NCI-H2107 treated with DMSO at 0.1 percent for 48 hours (cell line): ENCODE measurements around the gene LDB2.

Source experiments
- DNase-seq: peaks from one replicate; lab custom pipeline; 2025; ENCODE audit not compliant: unreplicated experiment; lab: John Stamatoyannopoulos, UW

Gene LDB2

DNA sequence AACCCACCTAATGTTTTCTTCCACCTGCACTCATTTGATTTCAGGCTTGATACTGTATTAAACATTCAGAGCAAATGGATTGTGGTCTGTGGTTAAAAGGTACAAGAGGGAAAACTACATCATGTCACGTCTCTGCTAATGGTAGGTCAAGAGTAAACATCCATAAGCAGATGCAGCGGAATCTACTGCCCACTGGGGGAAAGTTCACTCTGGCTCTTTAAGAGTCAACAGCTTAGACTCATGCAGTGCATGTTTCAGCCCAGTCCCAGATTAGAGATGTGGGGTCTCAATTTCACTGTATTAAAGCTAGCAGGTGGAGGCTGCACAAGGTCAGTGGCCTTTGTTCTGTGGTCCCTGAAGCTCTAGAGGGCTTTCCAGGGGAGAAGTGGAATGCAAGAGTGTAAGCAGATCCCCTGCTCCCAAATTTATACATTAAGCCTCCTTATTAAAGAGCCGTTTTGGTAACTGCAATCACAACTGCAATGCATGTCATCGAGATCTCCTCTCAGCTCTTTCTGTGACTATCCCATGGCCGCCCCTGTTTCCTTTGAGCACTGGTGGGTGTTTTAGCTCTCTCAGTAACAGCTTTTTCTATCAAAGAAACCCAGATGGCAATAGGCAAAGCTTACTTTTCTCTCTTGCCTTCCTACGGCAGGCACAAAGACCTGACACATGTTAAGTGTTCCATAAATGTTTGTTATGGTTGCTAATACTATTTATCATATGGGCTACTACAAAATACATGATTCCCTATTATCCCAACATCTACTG lies 53.4 kb downstream of the LDB2 start:
- no peak for DNase-seq

DNA sequence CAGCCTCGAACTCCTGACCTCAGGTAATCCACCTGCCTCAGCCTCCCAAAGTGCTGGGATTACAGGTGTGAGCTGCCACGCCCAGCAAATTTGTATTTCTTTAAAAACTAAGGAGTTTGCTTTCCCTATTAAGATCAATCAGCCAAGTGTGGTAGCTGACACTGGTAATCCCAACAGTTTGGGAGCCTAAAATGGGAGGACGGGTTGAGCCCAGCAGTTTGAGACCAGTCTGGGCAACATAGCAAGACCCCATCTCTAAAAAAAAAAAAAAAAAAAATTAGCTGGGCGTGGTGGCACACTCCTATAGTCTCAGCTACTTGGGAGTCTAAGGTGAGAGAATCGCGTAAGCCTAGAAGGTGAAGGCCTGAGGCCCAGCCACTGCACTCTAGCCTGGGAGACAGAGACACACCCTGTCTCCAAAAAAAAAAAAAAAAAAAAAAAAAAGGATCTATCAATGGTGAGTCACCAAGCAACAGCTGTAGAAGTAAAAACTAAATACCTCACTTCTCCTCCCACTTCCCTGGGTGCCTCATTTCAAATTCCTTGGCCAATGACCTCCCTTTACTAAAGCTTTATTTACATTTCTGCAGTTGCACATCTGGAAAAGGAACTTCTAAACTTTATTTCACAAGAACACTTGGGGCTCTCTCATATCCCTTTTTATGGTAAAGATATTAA lies 54.5 kb downstream of the LDB2 start:
- DNase-seq, result no peak

DNA sequence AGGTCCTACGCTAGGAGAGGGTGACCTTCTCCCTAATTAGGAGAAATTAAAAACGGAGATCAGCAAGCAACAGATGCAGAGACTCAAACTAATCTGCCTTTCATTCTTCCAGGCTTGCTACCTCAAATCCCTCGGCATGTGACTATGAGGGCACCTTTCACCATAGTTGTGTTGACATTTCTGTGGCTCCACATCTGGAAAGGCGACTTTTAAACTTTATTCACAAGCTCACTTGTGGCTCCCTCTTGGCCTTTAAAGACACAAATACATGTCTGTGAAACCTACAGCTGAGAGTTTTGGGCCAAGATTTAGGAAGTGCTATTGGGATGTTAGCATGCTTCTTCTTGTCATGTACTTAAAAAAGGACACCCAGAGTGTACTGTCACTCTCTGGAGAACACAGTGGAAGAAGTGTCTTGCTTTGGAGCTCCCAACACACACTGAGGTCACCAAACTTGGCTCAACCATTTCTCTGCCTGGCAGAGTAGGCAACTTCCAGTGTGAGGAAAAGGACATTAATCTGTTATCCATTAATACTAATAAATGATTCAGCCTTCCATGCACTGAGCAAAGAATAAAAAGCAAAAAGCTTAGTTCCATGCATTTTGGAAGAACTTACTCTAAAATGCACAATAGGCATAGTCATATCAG lies 60.1 kb downstream of the LDB2 start:
- DNase-seq, result no peak

DNA sequence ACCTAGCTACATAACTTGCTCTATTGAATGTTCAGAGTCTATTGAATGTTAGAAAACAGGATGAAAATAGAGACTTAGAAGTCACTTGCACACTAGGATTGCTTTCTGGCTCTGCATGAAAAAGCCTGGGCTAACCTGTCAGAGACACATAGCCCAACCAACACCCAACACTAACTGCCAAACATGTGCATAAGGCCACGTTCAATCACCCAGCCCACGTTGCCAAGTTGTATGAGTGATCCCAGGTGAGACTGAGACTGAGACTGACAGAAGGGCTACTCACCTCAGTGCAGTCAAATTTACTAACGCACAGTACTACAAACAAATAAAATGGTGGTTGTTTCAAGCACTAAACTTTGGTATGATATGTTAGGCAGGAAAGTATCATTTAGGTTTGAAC lies 61.0 kb downstream of the LDB2 start:
- DNase-seq, result no peak

DNA sequence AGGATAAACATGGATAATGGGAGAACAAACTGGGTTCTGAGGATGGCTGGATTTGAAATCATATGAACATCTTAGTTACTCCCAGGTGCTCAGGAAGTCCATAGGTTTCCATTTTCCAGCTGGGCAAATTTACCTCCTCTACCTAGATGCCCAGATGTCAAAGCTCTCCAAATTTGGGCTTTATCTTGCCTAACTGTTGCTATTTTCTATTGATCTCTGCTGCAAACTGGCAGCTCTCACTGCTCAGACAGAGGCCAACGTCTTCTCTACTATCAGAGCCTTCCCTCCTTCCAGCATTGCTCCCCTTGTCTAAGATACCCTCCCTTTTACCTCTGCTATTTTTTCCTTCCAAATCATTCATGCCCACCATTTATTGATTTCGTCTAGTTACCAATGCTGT lies 62.1 kb downstream of the LDB2 start:
- DNase-seq, result no peak

DNA sequence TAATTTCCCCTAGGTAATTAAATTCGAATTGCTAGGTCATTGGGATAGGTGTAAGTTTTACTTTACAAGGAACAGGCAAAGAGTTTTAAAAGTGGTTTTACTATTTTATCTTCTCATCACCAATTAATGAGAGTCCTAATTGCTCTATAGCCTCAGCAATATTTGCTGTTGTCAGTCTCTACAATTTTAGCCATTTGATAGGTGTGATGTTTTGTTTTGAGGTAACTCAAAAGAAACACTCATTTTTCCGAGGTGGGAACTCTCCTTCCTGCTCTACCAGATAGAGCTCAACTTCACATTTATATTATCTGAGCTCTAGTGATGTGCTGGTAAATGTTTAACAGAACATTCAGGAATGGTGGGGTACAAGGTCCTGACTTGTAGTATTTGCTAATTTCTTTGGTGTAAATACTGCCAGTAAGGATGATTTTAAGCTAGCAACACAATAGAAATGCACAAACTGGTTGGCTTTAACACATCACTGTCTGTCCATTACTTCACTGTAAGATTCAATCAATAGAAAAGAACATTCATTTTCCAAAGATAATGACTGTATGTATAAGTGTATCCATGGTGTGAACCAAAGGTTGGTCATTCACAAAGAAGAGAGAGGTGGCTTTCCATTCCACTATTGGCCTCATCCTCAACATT lies 62.7 kb downstream of the LDB2 start:
- DNase-seq, result no peak

DNA sequence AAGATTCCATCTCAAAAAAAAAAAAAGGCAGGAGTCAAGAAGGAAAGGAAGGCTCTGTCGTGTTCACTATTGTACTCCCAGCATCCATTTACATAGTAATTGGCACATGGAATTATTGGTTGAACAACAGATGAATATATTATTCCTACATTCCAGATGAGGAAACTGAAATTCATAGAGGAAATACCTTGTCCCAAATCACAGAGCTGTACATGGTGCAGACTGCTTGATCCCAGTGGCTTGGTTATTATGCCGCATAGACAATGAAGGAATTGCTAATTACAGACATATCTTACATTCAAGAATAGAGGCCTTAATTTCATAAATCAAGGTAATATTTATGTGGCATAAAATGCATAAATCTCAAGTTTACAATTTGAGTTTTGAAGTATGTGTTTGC lies 63.6 kb downstream of the LDB2 start:
- DNase-seq, result no peak

DNA sequence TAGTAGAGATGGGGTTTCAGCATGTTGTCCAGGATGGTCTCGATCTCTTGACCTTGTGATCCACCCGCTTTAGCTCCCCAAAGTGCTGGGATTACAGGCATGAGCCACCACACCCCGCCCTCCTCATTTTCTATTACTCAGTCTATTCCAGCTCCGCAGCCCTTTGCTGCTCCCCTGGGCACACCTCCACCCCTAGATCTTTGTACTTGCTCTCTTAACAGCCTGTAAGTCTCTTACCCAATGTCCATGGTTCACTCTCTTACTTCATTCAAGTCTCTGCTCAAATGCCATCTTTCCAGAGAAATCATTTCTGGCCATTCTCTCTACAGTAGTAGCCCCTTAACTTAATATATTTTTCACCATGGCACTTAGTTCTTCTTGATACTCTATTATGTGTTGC lies 64.7 kb downstream of the LDB2 start:
- DNase-seq, result no peak

DNA sequence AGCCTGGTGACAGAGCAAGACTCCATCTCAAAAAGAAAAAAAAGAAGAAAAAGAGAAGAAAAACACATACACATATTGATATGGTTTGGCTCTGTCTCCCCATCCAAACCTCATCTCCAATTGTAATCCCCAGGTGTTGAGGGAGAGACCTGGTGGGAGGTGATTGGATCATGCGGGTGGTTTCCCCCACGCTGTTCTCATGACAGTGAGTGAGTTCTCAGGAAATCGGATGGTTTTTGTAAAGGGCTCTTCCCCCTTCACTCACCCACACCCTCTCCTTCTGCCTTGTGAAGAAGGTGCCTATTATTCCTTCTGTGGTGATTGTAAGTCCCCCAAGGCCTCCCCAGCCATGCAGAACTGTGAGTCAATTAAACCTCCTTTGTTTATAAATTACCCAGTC lies 68.4 kb downstream of the LDB2 start:
- DNase-seq, result no peak

DNA sequence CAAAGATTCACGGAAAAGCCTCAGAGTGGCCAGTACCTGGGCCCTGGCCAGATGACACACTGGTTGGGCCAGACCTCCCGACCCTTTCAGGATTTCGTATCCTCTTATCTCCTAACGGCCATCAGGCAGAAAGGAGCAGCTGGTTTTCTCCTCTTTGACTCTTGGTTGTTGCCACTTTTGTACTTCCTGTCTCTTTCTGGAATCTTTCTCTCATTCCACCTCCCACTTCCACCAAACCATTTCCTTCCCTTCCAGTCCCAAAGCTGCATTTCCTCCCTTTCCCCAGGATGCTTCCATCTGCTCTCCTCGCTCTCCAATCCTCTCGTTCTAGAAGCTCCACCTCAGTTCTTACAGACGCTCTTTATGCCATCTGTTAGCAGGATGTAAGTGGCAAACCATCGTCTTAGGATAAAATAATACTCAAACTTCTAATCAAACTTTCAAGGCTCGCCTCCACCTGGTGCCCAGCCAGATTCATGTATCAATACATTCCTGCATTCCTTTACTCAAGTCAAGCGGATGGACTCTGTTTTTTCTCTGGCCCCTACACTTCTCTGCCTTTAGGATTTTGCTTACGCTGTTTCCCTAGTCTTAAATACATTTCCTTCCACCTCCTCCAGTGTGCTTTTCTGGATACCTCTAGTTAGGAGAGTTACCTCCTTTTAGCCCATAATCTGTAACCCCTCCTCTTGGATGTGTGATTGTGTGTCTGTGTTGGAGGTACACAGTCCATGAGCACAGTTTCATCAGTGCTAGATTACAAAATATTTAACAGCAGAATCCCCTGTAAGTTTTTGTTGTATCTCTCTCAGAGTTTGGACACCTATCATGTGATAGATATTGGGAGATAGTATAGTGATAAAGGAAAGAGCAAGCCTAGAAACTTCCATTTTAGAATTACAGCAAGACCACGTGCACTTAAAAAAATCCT lies 70.4 kb downstream of the LDB2 start:
- no peak for DNase-seq

DNA sequence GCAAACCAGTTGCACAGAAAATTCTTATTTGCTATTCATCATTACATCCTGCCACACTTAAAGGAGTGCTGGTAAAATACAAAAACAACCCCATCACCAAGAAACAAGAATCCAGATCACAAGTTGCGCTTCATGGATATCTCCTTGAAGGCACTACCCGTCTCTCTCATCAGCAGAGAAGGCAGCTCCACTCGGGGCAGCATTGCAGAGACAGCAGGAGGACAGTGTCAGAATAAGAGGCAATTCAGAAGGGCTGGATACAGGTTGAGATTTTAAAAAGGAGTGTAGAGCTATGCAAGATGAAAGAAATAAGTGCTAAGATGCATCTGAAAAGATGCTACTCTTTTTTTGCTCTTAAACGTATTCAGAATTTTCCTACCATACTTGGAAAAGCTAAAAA lies 71.4 kb downstream of the LDB2 start:
- DNase-seq, result no peak

DNA sequence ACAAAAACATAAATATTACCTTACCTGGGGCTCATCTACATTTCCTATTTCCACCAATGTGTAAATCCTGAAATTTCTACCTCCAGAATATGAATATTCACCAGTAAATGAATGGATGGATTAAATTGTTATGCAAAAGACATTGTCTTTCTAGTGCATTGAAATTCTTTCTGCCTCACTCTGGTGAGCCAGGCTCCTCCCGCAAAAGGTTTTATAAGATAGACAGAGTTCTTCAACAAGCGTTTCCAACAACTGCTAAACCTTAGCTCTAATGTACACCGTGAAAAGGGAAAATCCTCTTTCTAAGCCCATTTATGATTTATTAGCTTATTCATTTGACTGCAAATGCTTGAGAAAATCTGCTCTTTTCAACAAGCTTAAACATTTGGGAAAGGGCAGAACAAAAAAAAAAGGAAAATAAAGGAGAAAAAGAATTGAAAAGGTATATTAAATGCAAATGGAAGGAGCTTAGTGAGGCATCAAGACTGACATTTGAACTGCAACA lies 72.0 kb downstream of the LDB2 start:
- no peak for DNase-seq

DNA sequence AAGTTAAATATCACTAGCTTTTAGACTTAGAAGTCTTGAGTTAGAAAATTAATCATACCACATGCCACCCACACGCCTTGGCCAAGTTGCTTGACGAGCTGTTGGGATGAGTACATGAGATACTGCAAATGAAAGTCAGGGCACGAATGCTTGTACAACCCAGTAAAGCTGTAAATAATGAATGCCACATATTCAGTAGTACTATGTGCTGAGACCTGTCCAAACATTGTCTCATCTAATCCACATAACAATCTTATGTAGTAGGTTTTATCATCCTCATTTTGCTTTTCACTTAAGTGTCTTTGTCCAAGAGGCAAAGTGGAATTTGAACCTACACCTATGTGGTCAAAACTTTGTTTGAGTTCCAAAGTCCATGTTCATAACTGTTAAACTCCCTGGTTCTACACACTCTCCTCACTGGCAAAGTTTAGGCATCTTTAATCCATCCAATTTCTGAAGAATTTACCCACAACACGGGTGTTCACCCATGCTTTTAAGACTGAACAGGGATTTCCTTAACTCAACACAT lies 74.1 kb downstream of the LDB2 start:
- no peak for DNase-seq

DNA sequence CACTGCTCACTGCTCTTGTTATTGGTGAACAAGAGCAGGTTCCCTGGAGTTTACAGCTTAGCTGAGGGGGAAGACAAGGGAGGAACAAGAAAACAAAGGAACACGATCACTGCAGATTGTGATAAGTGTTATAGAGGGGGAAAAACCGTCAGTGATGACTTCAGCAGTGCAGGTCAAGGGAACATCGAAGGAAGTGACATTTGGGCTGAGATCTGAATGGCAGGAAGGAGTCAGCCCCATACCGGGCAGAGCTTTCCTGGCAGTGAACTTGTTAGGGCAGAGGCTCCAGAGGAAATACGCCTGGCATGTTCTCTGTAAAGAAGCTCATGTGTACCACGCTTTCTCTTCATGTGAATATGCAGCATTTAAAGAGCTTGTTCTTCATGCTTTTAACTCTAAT lies 78.1 kb downstream of the LDB2 start:
- no peak for DNase-seq

DNA sequence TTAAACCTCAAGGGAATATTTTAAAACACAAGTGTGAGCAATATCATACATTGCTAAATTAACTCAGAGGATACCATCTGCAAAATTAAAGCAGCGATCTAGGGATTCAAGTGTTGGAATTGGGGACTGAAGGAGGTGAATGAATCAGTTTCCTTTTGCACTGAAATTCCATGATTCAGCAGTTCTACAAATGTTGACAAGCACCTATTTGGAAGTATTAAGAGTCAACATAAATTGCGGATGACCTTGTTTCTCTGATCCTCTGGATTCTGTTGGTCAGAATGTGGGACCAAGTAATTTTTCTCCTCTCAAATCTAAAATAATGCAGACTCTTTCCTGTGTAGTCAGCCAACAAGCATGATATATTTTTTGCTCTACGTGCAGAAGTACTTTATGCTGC lies 78.8 kb downstream of the LDB2 start:
- no peak for DNase-seq

DNA sequence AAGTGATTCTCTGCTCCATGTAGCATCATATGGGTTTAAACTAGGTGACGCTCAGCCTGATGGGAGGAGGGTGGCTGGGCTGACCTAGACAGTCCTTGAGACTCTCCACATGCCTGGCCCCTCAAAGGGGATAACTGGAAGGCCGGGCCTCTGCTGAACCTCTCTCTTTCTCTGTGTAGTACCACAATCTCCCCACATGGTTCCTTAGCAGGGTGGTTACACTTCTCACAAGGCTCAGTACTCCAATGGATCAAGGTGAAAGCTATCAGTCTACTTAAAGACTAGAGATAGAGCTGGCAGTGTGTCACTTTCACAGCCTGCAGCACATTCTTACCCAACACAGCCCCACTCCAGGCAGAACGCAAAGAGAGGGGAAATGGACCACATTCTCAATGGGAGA lies 80.4 kb downstream of the LDB2 start:
- DNase-seq, result no peak

DNA sequence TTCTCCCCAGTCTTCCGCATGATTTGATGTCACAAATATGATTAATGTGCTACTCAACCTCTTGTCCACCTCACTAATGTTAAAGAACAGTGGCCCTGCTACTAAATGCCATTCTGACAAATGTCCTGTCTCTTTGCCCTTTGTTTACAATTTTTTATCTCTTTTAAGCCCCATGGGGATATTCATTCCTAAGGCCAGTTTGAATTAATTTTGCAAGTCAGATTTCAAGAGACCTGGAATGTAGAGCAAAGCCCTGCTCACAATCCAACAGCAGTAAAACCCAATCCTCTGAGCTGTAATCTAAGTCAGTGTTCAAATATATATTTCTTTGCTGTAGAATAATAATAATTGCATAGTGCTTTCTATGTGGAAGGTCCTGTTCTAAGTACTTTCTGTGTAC lies 81.2 kb downstream of the LDB2 start:
- DNase-seq, result no peak

DNA sequence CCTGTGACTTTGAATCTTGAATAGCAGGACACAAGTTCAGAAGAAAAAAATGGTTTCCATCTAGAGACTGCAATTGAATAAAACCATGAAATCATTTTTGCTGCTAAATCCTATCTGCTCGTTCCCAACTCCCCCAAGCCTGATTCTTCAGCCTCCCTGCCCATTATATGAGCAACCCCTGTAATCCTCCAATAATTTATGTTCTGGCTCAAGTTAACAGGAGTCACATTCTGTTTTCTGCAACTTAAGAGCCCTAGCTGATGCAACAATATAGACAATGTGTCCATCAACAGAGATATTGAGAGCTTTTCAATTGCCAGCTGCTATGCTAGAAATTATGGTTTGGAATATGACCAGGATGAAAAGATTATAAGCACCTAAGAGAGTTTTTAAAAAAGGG lies 84.1 kb downstream of the LDB2 start:
- no peak for DNase-seq

DNA sequence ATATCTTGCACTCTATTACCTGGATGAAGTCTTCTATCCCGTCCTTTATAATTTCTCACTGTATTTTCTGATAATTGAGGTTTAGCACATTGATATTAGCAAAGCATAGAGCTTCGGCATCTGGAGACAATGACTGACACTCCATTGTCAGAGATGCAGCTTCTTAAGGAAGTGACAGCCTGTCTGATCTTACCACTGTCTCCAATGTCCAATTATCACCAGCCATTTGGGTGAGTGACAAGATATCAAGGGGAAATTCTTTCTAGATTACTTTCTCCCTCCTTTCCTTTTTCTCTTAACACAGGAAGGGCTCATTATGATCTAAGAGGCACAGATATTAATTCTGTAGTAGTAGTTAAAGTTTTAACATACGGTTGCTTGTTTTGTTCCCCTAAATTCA lies 86.4 kb downstream of the LDB2 start:
- DNase-seq, result no peak

DNA sequence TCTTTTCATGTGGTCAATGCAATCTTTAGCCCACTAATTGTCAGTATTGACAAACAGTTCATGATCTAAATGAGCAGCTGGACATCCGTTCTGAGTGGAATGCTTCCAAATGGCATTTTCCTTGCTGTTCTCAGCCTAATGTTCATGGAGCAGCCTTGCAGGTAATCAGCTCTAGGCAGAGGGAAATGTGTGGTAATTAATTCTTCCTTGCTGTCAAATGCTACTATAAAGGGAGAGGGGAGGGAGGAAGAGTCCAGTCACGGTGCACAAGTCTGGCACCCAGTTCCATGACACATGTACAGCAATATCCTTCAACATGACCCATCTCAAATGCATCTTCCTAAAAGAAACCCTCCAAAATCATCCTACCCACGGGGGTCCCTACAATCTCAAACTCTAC lies 88.5 kb downstream of the LDB2 start:
- no peak for DNase-seq
